HEK293T (cell line): Measurements from ENCODE around the gene LHX6.

ENCODE experiments used
- CTCF ChIA-PET: fragments of 350-600 bp; formaldehyde crosslinking; extraction: SDS; loops from one replicate; lab custom pipeline; 2021; ENCODE audit warnings: antibody characterized with exemption, inconsistent platforms; lab: Yijun Ruan, JAX
- POLR2A ChIA-PET: fragments of 350-600 bp; formaldehyde crosslinking; extraction: SDS; loops from one replicate; lab custom pipeline; 2020; ENCODE audit warnings: antibody characterized with exemption, inconsistent platforms; lab: Yijun Ruan, JAX
- DNase-seq: peaks from one replicate; pipeline ENCODE4 v3.0.0; 2012; ENCODE audit warnings: mixed read lengths; ENCODE audit errors: extremely low spot score
- ARNT ChIP-seq: fragments of 450-650 bp; IDR thresholded peaks from 2 replicates; pipeline ENCODE4 v1.6.1; 2017; ENCODE audit warnings: mild to moderate bottlenecking
- BHLHE40 ChIP-seq: fragments of 450-650 bp; IDR thresholded peaks from 2 replicates; pipeline ENCODE4 v1.6.1; 2016; ENCODE audit warnings: mild to moderate bottlenecking, moderate library complexity, borderline replicate concordance
- CTBP1 ChIP-seq: fragments of 450-650 bp; IDR thresholded peaks from 2 replicates; pipeline ENCODE4 v1.6.1; 2016; ENCODE audit warnings: borderline replicate concordance
- ELF4 ChIP-seq: fragments of 450-650 bp; IDR thresholded peaks from 2 replicates; pipeline ENCODE4 v1.6.1; 2017; ENCODE audit warnings: antibody characterized with exemption
- FOXA1 ChIP-seq: fragments of 450-650 bp; IDR thresholded peaks from 2 replicates; pipeline ENCODE4 v1.6.1; 2016; ENCODE audit warnings: mild to moderate bottlenecking
- FOXK2 ChIP-seq: fragments of 450-650 bp; IDR thresholded peaks from 2 replicates; pipeline ENCODE4 v1.6.1; 2016; ENCODE audit warnings: mild to moderate bottlenecking
- FOXM1 ChIP-seq: fragments of 450-650 bp; IDR thresholded peaks from 2 replicates; pipeline ENCODE4 v1.6.1; 2017; ENCODE audit warnings: mild to moderate bottlenecking, borderline replicate concordance
- HDGF ChIP-seq: fragments of 450-650 bp; IDR thresholded peaks from 2 replicates; pipeline ENCODE4 v1.6.1; 2017; ENCODE audit warnings: antibody characterized with exemption, borderline replicate concordance
- L3MBTL2 ChIP-seq: fragments of 450-650 bp; conservative IDR thresholded peaks from 2 replicates; pipeline ENCODE4 v1.6.1; 2016; ENCODE audit warnings: mild to moderate bottlenecking
- LEF1 ChIP-seq: fragments of 450-650 bp; IDR thresholded peaks from 2 replicates; pipeline ENCODE4 v1.6.1; 2017; ENCODE audit warnings: mild to moderate bottlenecking, borderline replicate concordance
- NFRKB ChIP-seq: fragments of 450-650 bp; IDR thresholded peaks from 2 replicates; pipeline ENCODE4 v1.6.1; 2016; ENCODE audit warnings: mild to moderate bottlenecking, moderate library complexity
- PKNOX1 ChIP-seq: fragments of 450-650 bp; IDR thresholded peaks from 2 replicates; pipeline ENCODE4 v1.6.1; 2016
- SP1 ChIP-seq: fragments of 450-650 bp; IDR thresholded peaks from 2 replicates; pipeline ENCODE4 v1.6.1; 2017
- SUZ12 ChIP-seq: fragments of 450-650 bp; IDR thresholded peaks from 2 replicates; pipeline ENCODE4 v1.6.1; 2016; ENCODE audit warnings: mild to moderate bottlenecking
- TARDBP ChIP-seq: fragments of 450-650 bp; IDR thresholded peaks from 2 replicates; pipeline ENCODE4 v1.6.1; 2016
- ZNF384 ChIP-seq: fragments of 450-650 bp; IDR thresholded peaks from 2 replicates; pipeline ENCODE4 v1.6.1; 2016

The LHX6 gene

GRCh38 chr9:122213589-122214413 lies 15.0 kb downstream of the LHX6 start:
- CTCF ChIA-PET = no interaction called here
- POLR2A ChIA-PET = interaction anchor here (1.6 kb wide), 1 partner anchor 50 kb away, joined by 4 read pairs; the partner anchor contains the start of genes MRRF and RBM18
- DNase-seq = peak; percentile 99

GRCh38 chr9:122213102-122213588 lies 15.6 kb downstream of the LHX6 start:
- POLR2A ChIA-PET = interaction anchor here (1.6 kb wide), 1 partner anchor 51 kb away, joined by 4 read pairs; the partner anchor contains the start of genes MRRF and RBM18
- no peak for DNase-seq

More at GRCh38 chr9:122213589-122214413, 15.0 kb downstream of the LHX6 start:
- TF ChIP-seq SUZ12 (no peak), L3MBTL2 (peak; percentile 98)

DNA sequence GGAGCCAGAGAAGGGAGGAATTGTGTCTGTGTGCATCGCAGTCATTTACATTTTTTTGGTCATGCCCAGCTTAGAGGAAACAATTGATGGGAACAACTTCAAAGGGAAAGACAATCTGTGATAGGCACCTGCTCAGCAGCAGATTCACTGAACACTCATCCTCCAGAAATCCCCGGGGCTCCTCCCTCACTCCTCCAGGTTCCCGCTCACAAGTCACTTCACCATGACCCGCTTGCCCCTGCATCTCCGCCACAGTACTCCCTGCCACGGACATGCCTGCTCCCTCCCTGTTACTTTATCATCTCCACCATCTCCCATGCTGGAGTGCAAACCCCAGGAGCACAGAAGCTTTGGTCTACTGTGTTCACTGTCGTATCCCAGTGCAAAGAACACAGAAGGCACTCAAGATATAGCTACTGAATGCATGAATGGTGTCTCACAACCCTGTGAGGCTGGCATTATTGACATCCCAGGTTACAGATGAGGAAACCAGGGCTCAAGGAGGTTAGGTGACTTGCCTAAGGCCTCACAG lies 16.2 kb downstream of the LHX6 start:
- ChIA-PET CTCF (no interaction called here), POLR2A (no interaction called here)
- TF ChIP-seq CTBP1 = no peak
- TF ChIP-seq TARDBP = no peak
- no peak for TF ChIP-seq FOXK2
- TF ChIP-seq PKNOX1 = no peak
- TF ChIP-seq NFRKB = no peak
- TF ChIP-seq BHLHE40 = no peak
- TF ChIP-seq SP1 = no peak
- TF ChIP-seq ARNT = no peak
- TF ChIP-seq HDGF = no peak
- TF ChIP-seq ZNF384 = no peak
- no peak for TF ChIP-seq LEF1
- no peak for TF ChIP-seq L3MBTL2
- no peak for TF ChIP-seq SUZ12
- no peak for TF ChIP-seq FOXM1
- TF ChIP-seq FOXA1 = no peak
- TF ChIP-seq ELF4 = no peak
- no peak for DNase-seq

More at GRCh38 chr9:122213102-122213588, 15.6 kb downstream of the LHX6 start:
- TF ChIP-seq ZNF384 (no peak), BHLHE40 (no peak), ARNT (no peak), ELF4 (no peak), FOXA1 (no peak), L3MBTL2 (no peak), FOXK2 (no peak), CTBP1 (no peak), FOXM1 (no peak), SUZ12 (no peak), HDGF (no peak)
- CTCF ChIA-PET = no interaction called here

DNA sequence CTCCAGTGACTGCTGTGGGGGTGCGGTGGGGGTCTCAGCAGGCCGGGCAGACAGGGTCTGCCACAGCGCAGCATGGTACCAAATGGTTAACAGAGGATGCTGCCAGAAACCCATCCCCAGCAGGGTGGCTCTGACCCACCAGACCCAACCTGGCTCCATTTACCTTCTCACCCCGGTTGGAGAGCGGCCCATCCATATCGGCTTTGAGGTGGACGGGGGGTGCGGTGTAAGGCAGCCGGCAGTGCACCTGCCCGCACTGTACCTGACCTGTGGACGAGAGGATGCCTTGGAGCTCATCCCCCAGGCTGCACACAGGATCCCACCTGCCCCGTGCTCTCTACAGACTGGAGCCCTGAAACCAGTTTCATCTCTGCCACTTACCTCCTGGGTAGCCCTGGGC lies 19.3 kb downstream of the LHX6 start:
- TF ChIP-seq LEF1 (no peak), FOXA1 (no peak), SUZ12 (no peak), PKNOX1 (no peak), SP1 (no peak), L3MBTL2 (no peak), FOXK2 (no peak), ARNT (no peak), CTBP1 (no peak)
- ChIA-PET POLR2A (no interaction called here), CTCF (no interaction called here)
- DNase-seq = no peak

GRCh38 chr9:122207096-122207495 lies 21.7 kb downstream of the LHX6 start:
- DNase-seq = no peak
- POLR2A ChIA-PET = no interaction called here

GRCh38 chr9:122206118-122207046 lies 22.4 kb downstream of the LHX6 start:
- ChIA-PET CTCF (no interaction called here), POLR2A (no interaction called here)
- TF ChIP-seq FOXM1 = no peak
- no peak for TF ChIP-seq LEF1
- TF ChIP-seq NFRKB = no peak
- TF ChIP-seq CTBP1 = no peak
- TF ChIP-seq SP1 = no peak
- TF ChIP-seq BHLHE40 = no peak
- TF ChIP-seq FOXK2 = no peak
- no peak for TF ChIP-seq FOXA1
- TF ChIP-seq PKNOX1 = no peak
- no peak for TF ChIP-seq SUZ12
- TF ChIP-seq ELF4 = no peak
- DNase-seq = no peak

More at GRCh38 chr9:122207096-122207495, 21.7 kb downstream of the LHX6 start:
- TF ChIP-seq ZNF384 = no peak
- TF ChIP-seq SUZ12 = no peak
- no peak for TF ChIP-seq BHLHE40
- CTCF ChIA-PET = no interaction called here
